Neural cell (in vitro differentiated cells): ENCODE results near the gene CHEK1. TPM values are rescaled to one million over a fixed set of nuclear protein-coding genes. Genes with fewer than 3 reads are reported as not detected.

Experiments
- H2AFZ ChIP-seq: fragments of 200-600, 300-800 bp; sonication (generic), shearing (Covaris generic); 2 replicates; pipeline ENCODE4 v1.6.0; 2014; ENCODE audit warnings: low read depth, mild to moderate bottlenecking, antibody characterized with exemption, low read length, moderate library complexity
- H3F3A ChIP-seq: fragments of 200-600 bp; shearing (Covaris generic); 2 replicates; pipeline ENCODE4 v1.6.1; 2016; ENCODE audit warnings: mild to moderate bottlenecking, moderate library complexity, mixed read lengths, antibody characterized with exemption, low read length; ENCODE audit not compliant: insufficient read depth, poor library complexity, severe bottlenecking
- H3K27ac ChIP-seq: fragments of 200-600, 300-800 bp; sonication (generic), shearing (Covaris generic); 2 replicates; pipeline ENCODE4 v1.5.1; 2014; ENCODE audit warnings: mild to moderate bottlenecking, low read length, moderate library complexity
- H3K27me3 ChIP-seq: fragments of 300-800, 200-600 bp; sonication (generic), shearing (Covaris generic); 2 replicates; pipeline ENCODE4 v1.6.0; 2014; ENCODE audit warnings: mild to moderate bottlenecking, low read depth, low read length, moderate library complexity; ENCODE audit not compliant: insufficient read depth
- H3K36me3 ChIP-seq: fragments of 300-800, 200-600 bp; sonication (generic), shearing (Covaris generic); 2 replicates; pipeline ENCODE4 v1.5.1; 2014; ENCODE audit warnings: mild to moderate bottlenecking, antibody characterized with exemption, low read length, moderate library complexity; ENCODE audit not compliant: insufficient read depth
- H3K4me2 ChIP-seq: fragments of 300-800, 200-600 bp; sonication (generic), shearing (Covaris generic); 2 replicates; pipeline ENCODE4 v1.6.0; 2014; ENCODE audit warnings: mild to moderate bottlenecking, low read length
- H3K4me3 ChIP-seq: fragments of 300-800, 200-600 bp; sonication (generic), shearing (Covaris generic); 2 replicates; pipeline ENCODE4 v1.5.1; 2014; ENCODE audit warnings: mild to moderate bottlenecking, low read length, moderate library complexity
- H3K79me2 ChIP-seq: fragments of 200-600 bp; shearing (Covaris generic); replicated peaks from 2 replicates; pipeline ENCODE4 v1.6.0; 2014; ENCODE audit warnings: mild to moderate bottlenecking, low read length, moderate library complexity; ENCODE audit not compliant: insufficient read depth
- H3K9ac ChIP-seq: fragments of 300-800, 200-600 bp; sonication (generic), shearing (Covaris generic); 2 replicates; pipeline ENCODE4 v1.6.1; 2016; ENCODE audit warnings: mild to moderate bottlenecking, low read length, mixed read lengths
- H3K9me2 ChIP-seq: fragments of 200-600 bp; shearing (Covaris generic); 2 replicates; pipeline ENCODE4 v1.6.1; 2016; ENCODE audit warnings: mild to moderate bottlenecking, low read length, mixed read lengths; ENCODE audit not compliant: insufficient read depth
- H3K9me3 ChIP-seq: fragments of 200-600, 300-800 bp; sonication (generic), shearing (Covaris generic); 2 replicates; pipeline ENCODE4 v1.6.1; 2016; ENCODE audit warnings: mild to moderate bottlenecking, mixed run types, low read length, moderate library complexity, mixed read lengths
- H4K20me1 ChIP-seq: fragments of 200-600 bp; shearing (Covaris generic); 2 replicates; pipeline ENCODE4 v1.6.1; 2016; ENCODE audit warnings: mild to moderate bottlenecking, mixed run types; ENCODE audit not compliant: insufficient read depth
- CTCF ChIP-seq: fragments of 450-650 bp; IDR thresholded peaks from 2 replicates; pipeline ENCODE4 v1.5.1; 2014; ENCODE audit warnings: antibody characterized with exemption, mild to moderate bottlenecking, moderate library complexity; ENCODE audit not compliant: poor library complexity, severe bottlenecking
- EP300 ChIP-seq: fragments of 450-650 bp; conservative IDR thresholded peaks from 2 replicates; pipeline ENCODE4 v1.6.1; 2014; ENCODE audit warnings: antibody characterized with exemption, mild to moderate bottlenecking, moderate library complexity; ENCODE audit not compliant: poor library complexity, severe bottlenecking
- EZH2 ChIP-seq: fragments of 200-600, 300-800 bp; shearing (Covaris generic), sonication (generic); IDR thresholded peaks from 2 replicates; pipeline ENCODE4 v1.6.1; 2014; ENCODE audit warnings: antibody characterized with exemption, low read length, borderline replicate concordance, mild to moderate bottlenecking; ENCODE audit not compliant: insufficient read depth, poor library complexity, severe bottlenecking
- MXI1 ChIP-seq: fragments of 450-650 bp; conservative IDR thresholded peaks from 2 replicates; pipeline ENCODE4 v1.6.1; 2014; ENCODE audit warnings: antibody characterized with exemption, mild to moderate bottlenecking; ENCODE audit not compliant: poor library complexity, severe bottlenecking
- POLR2AphosphoS5 ChIP-seq: IDR thresholded peaks from 2 replicates; pipeline ENCODE4 v1.6.1; 2012
- RAD21 ChIP-seq: fragments of 450-650 bp; conservative IDR thresholded peaks from 2 replicates; pipeline ENCODE4 v1.6.1; 2014; ENCODE audit warnings: antibody characterized with exemption, mild to moderate bottlenecking, moderate library complexity
- REST ChIP-seq: IDR thresholded peaks from 2 replicates; pipeline ENCODE4 v1.6.1; 2012; ENCODE audit warnings: borderline replicate concordance
- SMC3 ChIP-seq: fragments of 450-650 bp; conservative IDR thresholded peaks from 2 replicates; pipeline ENCODE4 v1.6.1; 2014; ENCODE audit warnings: antibody characterized with exemption, mild to moderate bottlenecking, moderate library complexity; ENCODE audit not compliant: poor library complexity
- TAF1 ChIP-seq: IDR thresholded peaks from 2 replicates; pipeline ENCODE4 v1.6.1; 2012; ENCODE audit warnings: low read depth
- polyA plus RNA-seq: library from polyadenylated mRNA; depleted of rRNA; stranded (reverse); fragments of >200 nt; gene quantifications from 2 replicates; pipeline ENCODE4 v1.2.3, GENCODE V29; 2014

Gene CHEK1
- polyA plus RNA-seq, 1 donor from 2014 or later, result 33.0 TPM

GRCh38 chr11:125692887-125693286, 67.9 kb downstream of the CHEK1 start:
- Histone ChIP-seq H3K36me3 (no peaks in the 10 kb centered on the region), H3K79me2 (no peaks in the 10 kb centered on the region), H2AFZ (no peak overlapping the region), H3K27ac (no peak overlapping the region), H3K4me3 (no peak overlapping the region), H3K9me3 (no peaks in the 10 kb centered on the region), H3K27me3 (no peaks in the 10 kb centered on the region), H3K4me2 (no peak overlapping the region), H4K20me1 (no peaks in the 10 kb centered on the region), H3F3A (no peaks in the 10 kb centered on the region), H3K9ac (no peak overlapping the region), H3K9me2 (no peaks in the 10 kb centered on the region)
- TF ChIP-seq MXI1, result no peak

GRCh38 chr11:125694951-125695350, 70.0 kb downstream of the CHEK1 start:
- H4K20me1 ChIP-seq, result no peaks in the 10 kb centered on the region
- H3K9me3 ChIP-seq, result no peaks in the 10 kb centered on the region
- H3K9me2 ChIP-seq, result no peaks in the 10 kb centered on the region
- H3K27ac ChIP-seq, result no peak overlapping the region
- H3K27me3 ChIP-seq, result no peaks in the 10 kb centered on the region
- no peak overlapping the region for H3K9ac ChIP-seq
- H3K4me3 ChIP-seq, result no peak overlapping the region
- no peak overlapping the region for H2AFZ ChIP-seq
- H3K79me2 ChIP-seq, result no peaks in the 10 kb centered on the region
- no peaks in the 10 kb centered on the region for H3F3A ChIP-seq
- no peaks in the 10 kb centered on the region for H3K36me3 ChIP-seq
- no peak overlapping the region for H3K4me2 ChIP-seq
- TF ChIP-seq CTCF, result no peak
- no peak for TF ChIP-seq RAD21
- no peak for TF ChIP-seq EZH2
- TF ChIP-seq SMC3, result no peak
- TF ChIP-seq EP300, result no peak
- TF ChIP-seq POLR2AphosphoS5, result no peak
- no peak for TF ChIP-seq MXI1
- no peak for TF ChIP-seq TAF1
- no peak for TF ChIP-seq REST
